HTERT RPE-1 (cell line): ENCODE data around the gene POP4.

ENCODE experiments used
- in situ Hi-C: fragments of 300-500 bp; cut with MboI; formaldehyde crosslinking; loops from 4 replicates; pipeline ENCODE4 v1.14.3; 2020; ENCODE audit warnings: low sequenced_read_pairs

The POP4 gene

GRCh38 chr19:29629836-29630534 lies 23.9 kb downstream of the POP4 start:
- in situ Hi-C loops, result no loop called here

GRCh38 chr19:29630655-29631054 lies 24.6 kb downstream of the POP4 start:
- in situ Hi-C loops, result no loop called here

GRCh38 chr19:29631450-29631849 lies 25.4 kb downstream of the POP4 start:
- in situ Hi-C loops, result no loop called here

DNA sequence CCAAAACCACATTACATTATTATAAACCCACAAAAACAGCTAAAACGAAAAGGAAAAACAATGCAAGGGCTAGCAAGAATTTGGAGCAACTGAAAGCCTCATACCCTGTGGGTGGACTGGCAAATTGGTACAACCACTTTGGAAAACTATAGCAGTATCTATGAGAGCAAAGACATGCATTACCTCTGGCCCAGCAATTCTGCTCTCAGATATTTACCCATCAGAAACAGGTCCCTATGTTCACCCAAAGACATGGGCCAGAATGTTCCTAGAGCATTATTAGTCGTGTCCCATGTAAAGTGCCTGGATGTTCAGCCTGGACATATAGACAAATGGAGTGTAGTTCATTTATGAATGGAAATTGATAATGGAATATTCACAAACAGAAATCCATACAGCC lies 27.9 kb downstream of the POP4 start:
- in situ Hi-C loops, result no loop called here

DNA sequence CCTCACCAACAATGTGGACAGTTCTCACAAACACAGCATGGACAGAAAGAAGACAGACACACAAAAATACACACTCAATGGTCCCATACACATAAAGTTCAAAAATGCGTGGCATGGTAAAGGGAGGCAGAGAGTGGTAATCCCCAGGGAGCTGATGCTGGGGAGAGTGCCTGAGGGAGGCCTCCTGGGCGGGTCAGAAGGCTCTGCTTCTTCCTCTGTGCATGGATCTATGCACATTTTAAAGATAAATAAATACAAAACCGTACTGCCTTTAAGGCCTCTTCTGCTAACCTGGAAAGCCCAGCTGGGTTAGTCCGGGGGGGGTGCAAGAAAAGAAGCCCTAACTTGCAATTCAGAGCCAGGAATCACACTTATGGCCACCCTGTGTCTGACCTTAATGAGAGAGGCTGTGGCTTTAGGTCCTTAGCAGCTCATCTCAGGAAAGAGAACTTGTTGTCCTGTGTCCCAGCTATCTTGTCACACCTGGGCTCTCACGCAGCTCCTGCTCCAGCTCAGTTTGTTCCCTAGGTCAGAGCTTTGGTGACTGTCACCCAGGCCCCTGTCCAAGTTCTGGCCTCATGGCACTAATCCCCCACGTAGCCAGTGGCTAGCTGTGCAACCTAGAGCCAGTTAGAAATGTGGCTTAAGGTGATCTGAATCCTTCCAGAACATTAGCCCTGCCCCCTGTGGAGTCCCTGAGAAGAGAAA lies 28.5 kb downstream of the POP4 start:
- in situ Hi-C loops, result no loop called here

DNA sequence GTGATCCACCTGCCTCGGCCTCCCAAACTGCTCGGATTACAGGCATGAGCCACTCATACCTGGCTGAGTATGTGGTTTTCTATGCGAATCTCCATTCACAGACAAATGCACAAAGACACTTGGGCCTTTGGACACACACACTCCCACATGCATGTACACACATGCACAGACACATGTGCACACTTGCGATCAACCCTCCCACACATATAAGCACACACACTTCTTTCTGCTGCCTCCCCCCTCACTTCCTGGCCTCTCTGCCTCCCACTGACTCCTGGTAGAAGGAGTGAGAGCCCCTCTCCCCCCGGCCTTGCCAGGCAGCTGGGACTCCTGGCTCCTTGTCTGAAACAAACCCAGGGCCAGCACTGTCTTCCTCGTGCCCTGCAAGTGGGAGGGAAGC lies 29.9 kb downstream of the POP4 start:
- in situ Hi-C loops, result no loop called here

GRCh38 chr19:29636553-29637360 lies 30.7 kb downstream of the POP4 start:
- in situ Hi-C loops, result no loop called here

DNA sequence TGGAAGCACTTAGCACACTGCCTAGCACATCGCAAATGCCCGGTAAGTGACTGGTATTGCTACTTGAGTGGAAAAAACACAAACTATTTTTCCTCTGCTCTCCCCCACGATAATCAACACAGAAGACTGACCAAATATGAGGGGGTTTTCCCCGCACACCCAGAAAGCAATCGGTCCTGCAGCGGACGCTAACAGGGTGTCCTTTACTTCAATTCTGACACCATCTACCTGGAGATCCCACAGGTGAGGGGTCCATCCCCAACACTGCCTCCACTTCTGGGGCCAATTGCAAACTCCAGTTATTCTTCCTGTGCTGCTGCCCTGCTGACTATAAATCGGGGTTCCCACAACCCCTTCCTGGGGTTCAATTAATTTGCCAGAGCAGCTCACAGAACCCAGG lies 33.0 kb downstream of the POP4 start:
- in situ Hi-C loops, result no loop called here

GRCh38 chr19:29640231-29640630 lies 34.1 kb downstream of the POP4 start:
- in situ Hi-C loops, result no loop called here

DNA sequence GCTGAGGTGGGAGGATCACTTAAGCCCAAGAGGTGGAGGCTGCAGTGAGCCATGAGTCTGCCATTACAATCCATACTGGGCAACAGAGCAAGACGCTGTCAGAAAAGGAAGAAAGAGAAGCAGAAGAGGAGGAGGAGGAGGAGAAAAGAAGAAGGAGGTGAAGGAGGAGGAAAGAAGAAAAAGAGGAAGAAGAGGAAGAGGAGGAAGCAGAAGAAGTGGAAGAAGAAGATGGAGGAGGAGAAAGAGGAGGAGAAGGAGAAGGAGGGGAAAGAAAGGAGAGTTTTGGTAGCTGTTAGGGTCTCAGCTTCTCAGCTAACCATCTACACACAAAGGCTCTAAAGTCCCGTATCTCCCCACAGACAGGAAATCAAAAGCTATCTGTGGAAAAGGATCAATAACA lies 35.5 kb downstream of the POP4 start:
- in situ Hi-C loops, result no loop called here

DNA sequence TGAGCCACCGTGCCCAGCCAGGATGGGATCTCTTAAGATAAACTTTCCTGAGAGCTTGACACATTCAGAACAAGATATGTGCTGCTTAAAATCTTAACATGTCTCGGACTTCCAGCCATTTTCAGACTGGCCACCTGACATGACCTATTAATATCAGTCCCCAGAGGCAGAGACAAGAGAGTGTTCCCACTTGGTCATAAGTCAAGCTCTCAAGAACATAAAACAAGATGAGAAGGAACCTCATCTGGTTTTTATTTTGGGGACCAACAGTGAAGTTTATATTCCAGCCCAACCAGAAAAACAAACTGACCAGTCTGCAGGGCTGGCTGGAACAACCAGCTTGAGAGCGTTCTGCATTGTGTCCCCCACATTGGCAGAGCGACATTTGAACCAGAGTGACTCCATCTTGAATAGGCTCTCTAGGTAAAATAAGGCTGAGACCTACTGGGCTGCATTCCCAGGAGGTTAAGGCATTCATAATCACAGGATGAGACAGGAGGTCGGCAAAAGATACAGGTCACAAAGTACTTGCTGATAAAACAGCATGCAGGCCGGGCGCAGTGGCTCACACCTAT lies 37.4 kb downstream of the POP4 start:
- in situ Hi-C loops, result no loop called here

- in situ Hi-C loops, result no loop called here
Measured at GRCh38 chr19:29644210-29644609, 38.1 kb downstream of the POP4 start.

- in situ Hi-C loops, result no loop called here
Measured at GRCh38 chr19:29645491-29645867, 39.4 kb downstream of the POP4 start.

DNA sequence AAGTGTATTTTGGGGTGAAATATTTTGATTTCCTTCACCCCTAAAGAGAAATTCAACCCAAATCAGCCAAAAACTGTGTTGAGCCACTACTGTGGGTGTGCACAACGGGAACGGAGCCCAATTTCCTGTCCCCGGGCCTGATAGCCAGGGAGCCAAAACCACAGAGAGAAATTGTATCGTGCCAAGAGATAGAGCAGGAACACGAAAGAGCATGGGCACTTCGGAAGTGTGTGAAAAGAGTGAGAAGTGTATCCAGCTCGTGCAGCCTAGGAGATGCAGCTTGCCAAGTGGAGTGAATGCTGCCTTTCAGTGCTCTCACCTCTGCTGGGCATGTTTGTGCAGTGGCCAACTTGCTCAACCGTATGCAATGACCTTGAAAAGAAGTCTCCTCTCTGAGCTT lies 39.8 kb downstream of the POP4 start:
- in situ Hi-C loops, result no loop called here

- in situ Hi-C loops, result no loop called here
Measured at GRCh38 chr19:29650772-29651387, 44.8 kb downstream of the POP4 start.

DNA sequence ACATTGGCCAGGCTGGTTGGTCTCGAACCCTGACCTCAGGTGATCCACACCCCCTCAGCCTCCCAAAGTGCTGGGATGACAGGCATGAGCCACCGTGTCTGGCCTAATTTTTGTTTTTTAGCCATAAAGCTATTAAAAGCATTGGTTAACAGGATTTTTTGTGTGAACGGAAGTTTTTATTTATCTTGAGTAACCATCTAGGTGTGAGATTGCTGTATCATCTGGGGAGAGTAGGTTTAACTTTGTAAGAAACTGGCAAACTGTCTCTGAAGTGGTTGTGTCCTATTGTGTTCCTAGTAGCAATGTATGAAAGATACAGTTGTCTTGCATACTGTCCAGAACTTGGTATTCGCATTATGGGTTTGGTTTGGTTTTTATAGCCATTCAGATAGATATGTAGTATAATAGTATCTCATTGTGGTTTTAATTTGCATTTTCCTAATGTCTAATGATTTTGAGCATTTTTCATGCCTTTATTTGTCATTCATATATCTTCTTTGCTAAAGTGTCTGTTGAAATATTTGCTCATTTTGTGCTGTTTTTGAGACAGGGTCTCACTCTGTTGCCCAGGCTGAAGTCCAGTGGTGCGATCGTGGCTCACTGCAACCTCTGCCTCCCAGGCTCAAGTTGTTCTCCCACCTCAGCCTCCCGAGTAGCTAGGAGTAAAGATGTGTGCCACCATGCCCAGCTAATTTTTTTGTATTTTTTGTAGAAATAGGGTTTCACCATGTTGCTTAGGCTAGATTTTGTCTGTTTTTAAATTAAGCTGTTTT lies 45.7 kb downstream of the POP4 start:
- in situ Hi-C loops, result no loop called here

DNA sequence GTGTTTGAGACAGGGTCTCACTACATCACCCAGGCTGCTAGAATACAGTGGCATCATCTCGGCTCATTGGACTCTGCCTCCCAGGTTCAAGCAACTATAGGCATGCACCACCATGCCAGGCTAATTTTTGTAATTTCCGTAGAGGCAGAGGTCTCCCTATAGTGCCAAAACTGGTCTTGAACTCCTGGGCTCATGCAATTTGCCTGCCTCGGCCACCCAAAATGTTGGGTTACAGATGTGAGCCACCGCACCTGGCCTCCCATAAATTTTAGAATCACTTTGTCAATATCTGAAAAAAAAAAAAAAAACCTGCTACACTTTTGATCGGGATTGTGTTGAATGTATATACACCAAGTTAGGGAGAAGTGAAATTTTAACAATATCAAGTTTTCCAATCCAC lies 47.3 kb downstream of the POP4 start:
- in situ Hi-C loops, result no loop called here

- in situ Hi-C loops, result no loop called here
Measured at GRCh38 chr19:29655648-29656335, 49.7 kb downstream of the POP4 start.

DNA sequence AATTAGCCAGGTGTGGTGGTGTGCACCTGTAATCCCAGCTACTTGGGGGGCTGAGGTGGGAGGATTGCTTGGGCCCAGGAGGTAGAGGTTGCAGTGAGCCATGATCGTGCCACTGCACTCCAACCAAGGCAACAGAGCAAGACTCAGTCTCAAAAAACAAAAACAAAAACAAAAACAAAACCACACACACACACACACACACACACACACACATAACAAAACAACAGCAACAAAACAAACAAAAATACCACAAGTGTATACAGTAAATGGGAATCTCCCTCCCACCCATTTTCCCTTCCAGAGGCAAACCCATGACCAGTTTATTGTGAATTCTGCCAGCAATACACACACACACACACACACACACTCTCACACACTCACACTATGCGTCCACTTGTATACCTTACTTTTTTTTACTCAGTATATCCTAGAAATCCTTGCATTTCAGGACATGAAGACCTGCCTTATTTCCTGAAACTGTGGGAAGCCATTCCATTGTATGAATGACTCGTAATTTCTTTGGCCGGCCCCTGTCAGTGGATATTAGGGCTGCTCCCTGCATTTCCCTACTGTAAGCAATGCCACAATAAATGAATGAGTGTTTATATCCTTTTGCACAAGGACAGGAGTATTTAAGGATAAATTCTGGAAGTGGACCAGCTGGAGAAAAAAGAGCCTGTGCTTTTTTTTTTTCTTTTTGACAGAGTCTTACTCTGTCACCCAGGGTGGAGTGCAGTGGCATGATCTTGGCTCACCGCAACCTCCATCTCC lies 52.3 kb downstream of the POP4 start:
- in situ Hi-C loops, result no loop called here
